HepG2 (cell line): ENCODE data around the gene ANKHD1. TPM values are rescaled to one million over a fixed set of nuclear protein-coding genes. Genes with fewer than 3 reads are reported as not detected.

Source experiments
- ARID4A ChIP-seq: sonication (generic); formaldehyde crosslinking; IDR thresholded peaks from 2 replicates; pipeline ENCODE4 v1.5.0; 2020; ENCODE audit warnings: mild to moderate bottlenecking, missing genetic modification reagents, borderline replicate concordance
- ELF1 ChIP-seq: sonication (generic); formaldehyde crosslinking; IDR thresholded peaks from 2 replicates; pipeline ENCODE4 v1.4.0; 2020; ENCODE audit warnings: missing genetic modification reagents
- FOXK1 ChIP-seq: sonication (generic); formaldehyde crosslinking; IDR thresholded peaks from 2 replicates; pipeline ENCODE4 v1.4.0; 2020; ENCODE audit warnings: low read depth, missing genetic modification reagents, borderline replicate concordance
- GATAD1 ChIP-seq: IDR thresholded peaks from 2 replicates; pipeline ENCODE4 v1.6.1; 2016; ENCODE audit warnings: missing genetic modification reagents, missing compliant biosample characterization
- GMEB2 ChIP-seq: IDR thresholded peaks from 2 replicates; pipeline ENCODE4 v1.6.1; 2016; ENCODE audit warnings: missing biosample characterization, missing genetic modification reagents, low read depth
- HOXD1 ChIP-seq: sonication (generic); formaldehyde crosslinking; IDR thresholded peaks from 2 replicates; pipeline ENCODE4 v1.5.0; 2020; ENCODE audit warnings: missing genetic modification reagents
- KDM5B ChIP-seq: sonication (generic); formaldehyde crosslinking; IDR thresholded peaks from 2 replicates; pipeline ENCODE4 v1.4.0; 2020; ENCODE audit warnings: missing genetic modification reagents, mild to moderate bottlenecking, borderline replicate concordance
- MAF1 ChIP-seq: sonication (generic); formaldehyde crosslinking; IDR thresholded peaks from 2 replicates; pipeline ENCODE4 v1.5.0; 2020; ENCODE audit warnings: missing genetic modification reagents, borderline replicate concordance
- MBD4 ChIP-seq: IDR thresholded peaks from 2 replicates; pipeline ENCODE4 v1.6.1; 2012; ENCODE audit warnings: low read length, inconsistent platforms, borderline replicate concordance
- NCOA1 ChIP-seq: sonication (generic); formaldehyde crosslinking; IDR thresholded peaks from 2 replicates; pipeline ENCODE4 v1.9.0; 2021; ENCODE audit warnings: missing genetic modification reagents
- PHF8 ChIP-seq: sonication (generic); formaldehyde crosslinking; IDR thresholded peaks from 2 replicates; pipeline ENCODE4 v1.5.0; 2020; ENCODE audit warnings: missing genetic modification reagents
- SRSF4 ChIP-seq: fragments of 200-400 bp; formaldehyde crosslinking; IDR thresholded peaks from one replicate; pipeline ENCODE4 v1.6.1; 2018; ENCODE audit warnings: mild to moderate bottlenecking, low read depth, low read length, moderate library complexity; ENCODE audit not compliant: poor library complexity, severe bottlenecking
- ZBTB39 ChIP-seq: sonication (generic); formaldehyde crosslinking; IDR thresholded peaks from 2 replicates; pipeline ENCODE4 v1.5.0; 2020; ENCODE audit warnings: missing genetic modification reagents
- ZBTB46 ChIP-seq: sonication (generic); formaldehyde crosslinking; IDR thresholded peaks from 2 replicates; pipeline ENCODE4 v1.4.0; 2020; ENCODE audit warnings: mild to moderate bottlenecking, missing genetic modification reagents, borderline replicate concordance
- ZFY ChIP-seq: sonication (generic); formaldehyde crosslinking; IDR thresholded peaks from 2 replicates; pipeline ENCODE4 v1.4.0; 2020; ENCODE audit warnings: missing genetic modification reagents
- ZNF570 ChIP-seq: sonication (generic); formaldehyde crosslinking; IDR thresholded peaks from 2 replicates; pipeline ENCODE4 v1.4.0; 2020; ENCODE audit warnings: mild to moderate bottlenecking, missing genetic modification reagents, borderline replicate concordance
- polyA plus RNA-seq, 8 experiments: library from polyadenylated mRNA; depleted of rRNA in 3 of 8; stranded (reverse) in 7 of 8; unstranded in 1 of 8; fragments of >200 nt; fragmentation: Illumina TruSeq in 4 of 8; extraction: Trizol in 4 of 8; gene quantifications; 2 replicates each; pipeline versions ENCODE4 v1.2.1 to v1.2.3, GENCODE V29; 2011 to 2016; ENCODE audit warnings: low read depth in 4 of 8, missing spikeins in 1 of 8, mixed read lengths in 1 of 8; ENCODE audit not compliant: insufficient read depth in 1 of 8
- total RNA-seq, 5 experiments: library from RNA; depleted of rRNA; stranded (reverse); fragments of >200 nt; fragmentation: Illumina TruSeq; extraction: Trizol; gene quantifications; 2 replicates each; pipeline ENCODE4 v1.2.3, GENCODE V29; 2016; ENCODE audit warnings: low read depth in 1 of 5

ANKHD1 gene
- total and polyA plus RNA-seq, 2 of the 13 experiments (the other 11 are each of a cell fraction or from before 2014, with no cell fraction given), result 69.9 to 82.0 TPM

GRCh38 chr5:140401362-140402257 is at the start of gene ANKHD1 (continued):
- TF ChIP-seq ZBTB46 (CRISPR knock-in tag) (no peak), SRSF4 (no peak), MBD4 (no peak), GMEB2 (CRISPR knock-in tag) (peak; percentile 75; the same call in 1 of the 2 replicates), ELF1 (peak; percentile 81), KDM5B (CRISPR knock-in tag) (peak; percentile 78; the same call in 1 of the 2 replicates), PHF8 (peak; percentile 80), MAF1 (CRISPR knock-in tag) (peak; percentile 59; the same call in 1 of the 2 replicates), NCOA1 (CRISPR knock-in tag) (0 out of 2 replicates have a peak, but pooled peaks have one; percentile 25), ARID4A (CRISPR knock-in tag) (peak; percentile 66), ZFY (peak; percentile 58), ZBTB39 (CRISPR knock-in tag) (peak; percentile 59; the same call in 1 of the 2 replicates), GATAD1 (CRISPR knock-in tag) (peak; percentile 80), FOXK1 (CRISPR knock-in tag) (peak; percentile 46; the same call in 1 of the 2 replicates), ZNF570 (CRISPR knock-in tag) (peak; percentile 20; the same call in 1 of the 2 replicates), HOXD1 (peak; percentile 54; the same call in 1 of the 2 replicates)
